GM23338 (cell line): ENCODE results near the gene PFKFB1. TPM values are rescaled to one million over a fixed set of nuclear protein-coding genes. Genes with fewer than 3 reads are reported as not detected.

ENCODE experiments used
- ATAC-seq: fragments of 200-7000 bp; cut with Tn5 transposase; 3 replicates; pipeline ENCODE4 v1.9.1; 2020
- DNase-seq: peaks from one replicate; pipeline ENCODE4 v3.0.0-alpha.2; 2015; ENCODE audit warnings: low spot score
- H2AFZ ChIP-seq: fragments of 200-600 bp; sonication (generic); 2 replicates; pipeline ENCODE4 v1.8.0; 2016; ENCODE audit warnings: antibody characterized with exemption, mild to moderate bottlenecking, moderate library complexity
- H3F3A ChIP-seq: fragments of 200-600 bp; sonication (generic); replicated peaks from 2 replicates; pipeline ENCODE4 v1.8.0; 2017; ENCODE audit warnings: antibody characterized with exemption, mixed run types, low read depth
- H3K27ac ChIP-seq: fragments of 200-600 bp; sonication (generic); 2 replicates; pipeline ENCODE4 v1.6.1; 2016; ENCODE audit warnings: low read depth
- H3K27me3 ChIP-seq: fragments of 200-600 bp; sonication (generic); 2 replicates; pipeline ENCODE4 v1.8.0; 2016; ENCODE audit warnings: mild to moderate bottlenecking, mixed run types, moderate library complexity; ENCODE audit not compliant: insufficient read depth
- H3K36me3 ChIP-seq: fragments of 200-600 bp; sonication (generic); 2 replicates; pipeline ENCODE4 v1.8.0; 2016; ENCODE audit warnings: mild to moderate bottlenecking; ENCODE audit not compliant: insufficient read depth
- H3K4me1 ChIP-seq: fragments of 200-600 bp; sonication (generic); 2 replicates; pipeline ENCODE4 v1.8.0; 2016; ENCODE audit warnings: mild to moderate bottlenecking, moderate library complexity; ENCODE audit not compliant: insufficient read depth
- H3K4me2 ChIP-seq: fragments of 200-600 bp; sonication (generic); 2 replicates; pipeline ENCODE4 v1.7.1; 2017; ENCODE audit warnings: mixed run types
- H3K4me3 ChIP-seq: fragments of 200-600 bp; sonication (generic); 2 replicates; pipeline ENCODE4 v1.6.1; 2016; ENCODE audit warnings: mixed run types
- H3K79me2 ChIP-seq: fragments of 200-600 bp; sonication (generic); replicated peaks from 2 replicates; pipeline ENCODE4 v1.8.0; 2017; ENCODE audit warnings: mild to moderate bottlenecking; ENCODE audit not compliant: insufficient read depth
- H3K9me2 ChIP-seq: fragments of 200-600 bp; sonication (generic); 2 replicates; pipeline ENCODE4 v1.8.0; 2017; ENCODE audit not compliant: insufficient read depth
- H4K20me1 ChIP-seq: fragments of 200-600 bp; sonication (generic); replicated peaks from 2 replicates; pipeline ENCODE4 v1.8.0; 2017; ENCODE audit warnings: mild to moderate bottlenecking; ENCODE audit not compliant: insufficient read depth
- H3K27ac Mint-ChIP-seq: 2 replicates; pipeline ENCODE4 v1.8.0; 2020; ENCODE audit warnings: inconsistent platforms, mild to moderate bottlenecking, moderate library complexity, mixed read lengths
- H3K27me3 Mint-ChIP-seq: 3 replicates; pipeline ENCODE4 v1.8.0; 2022; ENCODE audit warnings: low read depth, mild to moderate bottlenecking, moderate library complexity, mixed read lengths, inconsistent platforms; ENCODE audit not compliant: insufficient read depth, poor library complexity
- H3K36me3 Mint-ChIP-seq: 3 replicates; pipeline ENCODE4 v1.8.0; 2021; ENCODE audit warnings: low read depth, mild to moderate bottlenecking, inconsistent platforms, moderate library complexity, mixed read lengths
- H3K4me1 Mint-ChIP-seq: 3 replicates; pipeline ENCODE4 v1.8.0; 2020; ENCODE audit warnings: mild to moderate bottlenecking, inconsistent platforms, mixed read lengths
- H3K4me3 Mint-ChIP-seq: 3 replicates; pipeline ENCODE4 v1.8.0; 2021; ENCODE audit warnings: moderate library complexity, mild to moderate bottlenecking, inconsistent platforms, mixed read lengths
- H3K9me3 Mint-ChIP-seq: 3 replicates; pipeline ENCODE4 v1.8.0; 2020; ENCODE audit warnings: moderate library complexity, mild to moderate bottlenecking, inconsistent platforms, mixed read lengths
- CREB1 ChIP-seq: fragments of 250-450 bp; sonication (Bioruptor Pico); IDR thresholded peaks from 2 replicates; pipeline ENCODE4 v1.5.0; 2020; ENCODE audit warnings: low read depth, mild to moderate bottlenecking, moderate library complexity
- CTCF ChIP-seq, 2 experiments: fragments of 200-600 bp in 1 of 2; sonication (generic) in 1 of 2; conservative IDR thresholded peaks; 2 replicates each; pipeline versions ENCODE4 v1.5.1 to v1.6.1; 2016 to 2017; ENCODE audit warnings: antibody characterized with exemption in 2 of 2, low read depth in 2 of 2, mild to moderate bottlenecking in 2 of 2, moderate library complexity in 1 of 2
- ETS1 ChIP-seq: IDR thresholded peaks from 2 replicates; pipeline ENCODE4 v1.6.1; 2016; ENCODE audit warnings: antibody characterized with exemption
- EZH2 ChIP-seq: fragments of 200-600 bp; sonication (generic); IDR thresholded peaks from one replicate; pipeline ENCODE4 v1.8.0; 2017; ENCODE audit warnings: antibody characterized with exemption, mild to moderate bottlenecking, low read depth; ENCODE audit not compliant: unreplicated experiment
- EZH2phosphoT487 ChIP-seq: fragments of 200-600 bp; sonication (generic); IDR thresholded peaks from one replicate; pipeline ENCODE4 v1.8.1; 2018; ENCODE audit warnings: antibody characterized with exemption; ENCODE audit not compliant: unreplicated experiment
- JUNB ChIP-seq: IDR thresholded peaks from one replicate; pipeline ENCODE4 v1.6.1; 2016; ENCODE audit warnings: antibody characterized with exemption; ENCODE audit not compliant: unreplicated experiment
- NANOG ChIP-seq: IDR thresholded peaks from 2 replicates; pipeline ENCODE4 v1.6.1; 2016; ENCODE audit warnings: antibody characterized with exemption, borderline replicate concordance
- POLR2AphosphoS5 ChIP-seq: IDR thresholded peaks from 2 replicates; pipeline ENCODE4 v1.6.1; 2016; ENCODE audit warnings: antibody characterized with exemption, low read depth
- REST ChIP-seq: IDR thresholded peaks from one replicate; pipeline ENCODE4 v1.6.1; 2018; ENCODE audit warnings: antibody characterized with exemption; ENCODE audit not compliant: unreplicated experiment
- STAT1 ChIP-seq: IDR thresholded peaks from one replicate; pipeline ENCODE4 v1.6.1; 2016; ENCODE audit warnings: antibody characterized with exemption; ENCODE audit not compliant: unreplicated experiment
- ZNF114 ChIP-seq: fragments of 250-450 bp; sonication (Bioruptor Pico); IDR thresholded peaks from 2 replicates; pipeline ENCODE4 v1.5.0; 2020; ENCODE audit warnings: mild to moderate bottlenecking, moderate library complexity
- ZNF331 ChIP-seq: fragments of 250-450 bp; sonication (Bioruptor Pico); IDR thresholded peaks from 2 replicates; pipeline ENCODE4 v1.5.0; 2020; ENCODE audit warnings: low read depth, mild to moderate bottlenecking, moderate library complexity
- ZNF462 ChIP-seq: fragments of 250-450 bp; sonication (Bioruptor Pico); IDR thresholded peaks from 2 replicates; pipeline ENCODE4 v1.5.0; 2020; ENCODE audit warnings: mild to moderate bottlenecking, moderate library complexity
- polyA plus RNA-seq: library from polyadenylated mRNA; unstranded; fragments of >200 nt; fragmentation: Nextera tagmentation; extraction: Ambion mirVana; gene quantifications from 2 replicates; pipeline ENCODE4 v1.2.1, GENCODE V29; 2016
- total RNA-seq: library from RNA; depleted of rRNA; stranded (reverse); fragments of >200 nt; shearing (Covaris generic); gene quantifications from 2 replicates; pipeline ENCODE4 v1.2.3, GENCODE V29; 2014

PFKFB1 gene
- total and polyA plus RNA-seq, 2 experiments from 2014 or later, result not detected

GRCh38 chrX:55006827-55007621 is 13.0 kb upstream of the PFKFB1 start:
- Mint-ChIP-seq H3K4me1 (peaks cover 8% of the 10 kb centered on the region), H3K4me3 (no peak overlapping the region), H3K27ac (peak overlapping the region; percentile 27; the same call in 1 of the 2 replicates), H3K9me3 (no peaks in the 10 kb centered on the region), H3K36me3 (peaks cover 45% of the 10 kb centered on the region), H3K27me3 (no peaks in the 10 kb centered on the region)
- no peak overlapping the region for H3K4me3 ChIP-seq
- no peak for TF ChIP-seq ZNF114 (CRISPR knock-in tag)
- TF ChIP-seq CTCF (conservative IDR thresholded peaks at IDR 0.05; ENCODE audit: low read depth in 2 of 2), result no peak
- no peak for TF ChIP-seq EZH2phosphoT487
- TF ChIP-seq ZNF331 (CRISPR knock-in tag), result no peak
- TF ChIP-seq NANOG, result no peak
- TF ChIP-seq JUNB, result no peak
- TF ChIP-seq REST, result no peak
- TF ChIP-seq ETS1, result no peak
- no peak for TF ChIP-seq ZNF462 (CRISPR knock-in tag)
- TF ChIP-seq EZH2, result no peak
- TF ChIP-seq POLR2AphosphoS5, result no peak
- no peak for TF ChIP-seq STAT1
- TF ChIP-seq CREB1 (CRISPR knock-in tag), result no peak
- H3F3A ChIP-seq, result no peaks in the 10 kb centered on the region
- H3K4me1 ChIP-seq, result no peaks in the 10 kb centered on the region
- ATAC-seq (no peak), DNase-seq (no peak)
- H3K27me3 ChIP-seq, result no peaks in the 10 kb centered on the region
- no peak overlapping the region for H2AFZ ChIP-seq
- H3K9me2 ChIP-seq, result no peaks in the 10 kb centered on the region
- no peak overlapping the region for H3K4me2 ChIP-seq
- H3K79me2 ChIP-seq, result no peaks in the 10 kb centered on the region
- H3K36me3 ChIP-seq, result no peaks in the 10 kb centered on the region
- no peak overlapping the region for H3K27ac ChIP-seq
- H4K20me1 ChIP-seq, result no peaks in the 10 kb centered on the region
